ENCODE results near the gene STX10. TPM values are rescaled to one million over a fixed set of nuclear protein-coding genes. Genes with fewer than 3 reads are reported as not detected.

STX10 gene
- total and polyA plus RNA-seq, 9 of the 15 experiments (the other 6 are each of a cell fraction or from before 2014, with no cell fraction given) = 0.51 to 66.3 (median 31.0) TPM

- TF ChIP-seq ETV1 (tag; conservative IDR thresholded peaks at IDR 0.05; ENCODE audit: low read depth) (peak; percentile 79), KLF16 (IDR thresholded peaks at IDR 0.05) (no peak), KDM4B (IDR thresholded peaks at IDR 0.05; ENCODE audit: borderline replicate concordance in 2 of 2, low read depth in 1 of 2) (no peak), LCOR (CRISPR knock-in tag; IDR thresholded peaks at IDR 0.05) (no peak), BRF1 (IDR thresholded peaks at IDR 0.05; ENCODE audit: borderline replicate concordance, extremely low read depth, insufficient read length) (no peak), NR2F6 (CRISPR knock-in tag; IDR thresholded peaks at IDR 0.05) (no peak), E2F4 (CRISPR knock-in tag; IDR thresholded peaks at IDR 0.05; ENCODE audit: low read depth) (no peak), THRA (IDR thresholded peaks at IDR 0.05) (no peak), KLF13 (tag; IDR thresholded peaks at IDR 0.05; ENCODE audit: borderline replicate concordance, low read depth) (no peak), SRSF1 (IDR thresholded peaks at IDR 0.05; ENCODE audit: low read depth, low read length) (no peak), ZNF696 (CRISPR knock-in tag; conservative IDR thresholded peaks at IDR 0.05) (no peak), CREM (IDR thresholded peaks at IDR 0.05; ENCODE audit: low read depth) (peak; percentile 56; the same call in 1 of the 2 replicates), ZNF830 (CRISPR knock-in tag; IDR thresholded peaks at IDR 0.05) (peak; percentile 75; the same call in 1 of the 2 replicates), ADNP (tag; IDR thresholded peaks at IDR 0.05) (no peak), ZBED1 (IDR thresholded peaks at IDR 0.05) (no peak)
- TF ChIP-seq, protein P1, sequence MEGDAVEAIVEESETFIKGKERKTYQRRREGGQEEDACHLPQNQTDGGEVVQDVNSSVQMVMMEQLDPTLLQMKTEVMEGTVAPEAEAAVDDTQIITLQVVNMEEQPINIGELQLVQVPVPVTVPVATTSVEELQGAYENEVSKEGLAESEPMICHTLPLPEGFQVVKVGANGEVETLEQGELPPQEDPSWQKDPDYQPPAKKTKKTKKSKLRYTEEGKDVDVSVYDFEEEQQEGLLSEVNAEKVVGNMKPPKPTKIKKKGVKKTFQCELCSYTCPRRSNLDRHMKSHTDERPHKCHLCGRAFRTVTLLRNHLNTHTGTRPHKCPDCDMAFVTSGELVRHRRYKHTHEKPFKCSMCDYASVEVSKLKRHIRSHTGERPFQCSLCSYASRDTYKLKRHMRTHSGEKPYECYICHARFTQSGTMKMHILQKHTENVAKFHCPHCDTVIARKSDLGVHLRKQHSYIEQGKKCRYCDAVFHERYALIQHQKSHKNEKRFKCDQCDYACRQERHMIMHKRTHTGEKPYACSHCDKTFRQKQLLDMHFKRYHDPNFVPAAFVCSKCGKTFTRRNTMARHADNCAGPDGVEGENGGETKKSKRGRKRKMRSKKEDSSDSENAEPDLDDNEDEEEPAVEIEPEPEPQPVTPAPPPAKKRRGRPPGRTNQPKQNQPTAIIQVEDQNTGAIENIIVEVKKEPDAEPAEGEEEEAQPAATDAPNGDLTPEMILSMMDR (IDR thresholded peaks at IDR 0.05 in 2 of 3, conservative IDR thresholded peaks at IDR 0.05 in 1 of 3; ENCODE audit: insufficient read depth in 2 of 3, low read depth in 1 of 3, low read length in 3 of 3) = no peak
- TF ChIP-seq, protein P2, sequence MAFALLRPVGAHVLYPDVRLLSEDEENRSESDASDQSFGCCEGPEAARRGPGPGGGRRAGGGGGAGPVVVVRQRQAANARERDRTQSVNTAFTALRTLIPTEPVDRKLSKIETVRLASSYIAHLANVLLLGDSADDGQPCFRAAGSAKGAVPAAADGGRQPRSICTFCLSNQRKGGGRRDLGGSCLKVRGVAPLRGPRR (CRISPR knock-in tag; IDR thresholded peaks at IDR 0.05) = no peak
- TF ChIP-seq, protein P3, sequence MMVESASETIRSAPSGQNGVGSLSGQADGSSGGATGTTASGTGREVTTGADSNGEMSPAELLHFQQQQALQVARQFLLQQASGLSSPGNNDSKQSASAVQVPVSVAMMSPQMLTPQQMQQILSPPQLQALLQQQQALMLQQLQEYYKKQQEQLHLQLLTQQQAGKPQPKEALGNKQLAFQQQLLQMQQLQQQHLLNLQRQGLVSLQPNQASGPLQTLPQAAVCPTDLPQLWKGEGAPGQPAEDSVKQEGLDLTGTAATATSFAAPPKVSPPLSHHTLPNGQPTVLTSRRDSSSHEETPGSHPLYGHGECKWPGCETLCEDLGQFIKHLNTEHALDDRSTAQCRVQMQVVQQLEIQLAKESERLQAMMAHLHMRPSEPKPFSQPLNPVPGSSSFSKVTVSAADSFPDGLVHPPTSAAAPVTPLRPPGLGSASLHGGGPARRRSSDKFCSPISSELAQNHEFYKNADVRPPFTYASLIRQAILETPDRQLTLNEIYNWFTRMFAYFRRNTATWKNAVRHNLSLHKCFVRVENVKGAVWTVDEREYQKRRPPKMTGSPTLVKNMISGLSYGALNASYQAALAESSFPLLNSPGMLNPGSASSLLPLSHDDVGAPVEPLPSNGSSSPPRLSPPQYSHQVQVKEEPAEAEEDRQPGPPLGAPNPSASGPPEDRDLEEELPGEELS (CRISPR knock-in tag; IDR thresholded peaks at IDR 0.05; ENCODE audit: borderline replicate concordance) = no peak
These were observed 50.8 kb downstream of the STX10 start (continued) for GRCh38 chr19:13099073-13099999.

Data from K562 (cell line).